GM12878 (cell line): ENCODE results near the gene C15orf40.

ENCODE experiments used
- BCL11A ChIP-seq: IDR thresholded peaks from 2 replicates; pipeline ENCODE4 v1.6.1; 2011; ENCODE audit warnings: low read depth, low read length
- CHD2 ChIP-seq: IDR thresholded peaks from 2 replicates; pipeline ENCODE4 v1.6.1; 2011; ENCODE audit warnings: low read depth, low read length, improper control_type of control experiment, borderline replicate concordance
- ESRRA ChIP-seq: IDR thresholded peaks from 2 replicates; pipeline ENCODE4 v1.6.1; 2012; ENCODE audit warnings: mild to moderate bottlenecking, low read length, improper control_type of control experiment
- FOXM1 ChIP-seq: IDR thresholded peaks from 2 replicates; pipeline ENCODE4 v1.6.1; 2012; ENCODE audit warnings: low read depth, mild to moderate bottlenecking, inconsistent platforms, low read length, moderate library complexity
- MTA2 ChIP-seq: fragments of 450-650 bp; IDR thresholded peaks from 2 replicates; pipeline ENCODE4 v1.6.1; 2016; ENCODE audit warnings: low read depth, mild to moderate bottlenecking, moderate library complexity
- NFIC ChIP-seq: IDR thresholded peaks from 2 replicates; pipeline ENCODE4 v1.6.1; 2012; ENCODE audit warnings: low read depth, mild to moderate bottlenecking, inconsistent platforms, low read length, moderate library complexity
- POLR2A ChIP-seq: IDR thresholded peaks from 2 replicates; pipeline ENCODE4 v1.6.1; 2011; ENCODE audit warnings: low read depth, mild to moderate bottlenecking, low read length
- POLR2AphosphoS5 ChIP-seq: IDR thresholded peaks from 2 replicates; pipeline ENCODE4 v1.6.1; 2011; ENCODE audit warnings: mild to moderate bottlenecking, low read length, inconsistent platforms

- TF ChIP-seq FOXM1 (no peak), POLR2A (no peak), CHD2 (no peak), MTA2 (no peak), NFIC (no peak), POLR2AphosphoS5 (no peak), ESRRA (no peak), BCL11A (no peak)
These were observed 42.1 kb downstream of the C15orf40 start for GRCh38 chr15:82969353-82969752.
